NCI-H2196 (cell line): ENCODE results near the gene TEX2.
A peak's percentile ranks its signal among the peaks of the same experiment; 100 is the strongest.
"Not testable (repeated sequence)": the region's sequence is repeated elsewhere in the genome, so short reads cannot be mapped to it uniquely, and the experiment has no call there.

Experiments used
- DNase-seq: peaks from one replicate; lab custom pipeline; 2025; ENCODE audit not compliant: unreplicated experiment; lab: John Stamatoyannopoulos, UW

TEX2 gene

DNA sequence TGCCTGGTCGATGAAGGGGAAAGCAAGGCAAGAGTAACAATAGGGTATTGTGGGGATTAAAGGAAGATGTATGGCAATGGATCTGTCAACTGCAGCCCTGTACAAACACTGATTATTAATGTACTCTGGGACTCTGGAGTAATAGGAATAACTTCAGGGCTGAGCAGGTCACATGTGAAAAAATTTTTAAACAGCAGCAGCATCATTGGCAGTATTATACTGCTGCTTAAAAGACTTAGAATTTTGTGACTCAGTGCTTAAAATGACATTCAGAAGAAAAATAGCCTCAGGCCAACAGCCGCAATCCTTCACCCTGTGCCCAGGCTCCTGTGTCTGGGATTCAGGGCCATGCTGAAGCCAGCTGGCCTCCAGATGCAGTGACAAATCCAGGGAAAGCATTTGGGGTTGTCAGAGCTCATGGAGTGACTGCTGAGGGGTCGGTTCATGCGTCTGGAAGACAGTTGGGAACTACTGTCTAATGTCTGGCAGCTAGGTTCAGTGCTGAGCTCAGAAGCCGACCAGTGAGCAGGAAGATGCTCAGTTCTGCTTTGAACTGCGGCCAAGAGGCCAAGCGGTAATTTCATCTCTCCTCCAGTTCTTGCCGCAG is 22.2 kb downstream of the TEX2 start:
- DNase-seq = no peak

DNA sequence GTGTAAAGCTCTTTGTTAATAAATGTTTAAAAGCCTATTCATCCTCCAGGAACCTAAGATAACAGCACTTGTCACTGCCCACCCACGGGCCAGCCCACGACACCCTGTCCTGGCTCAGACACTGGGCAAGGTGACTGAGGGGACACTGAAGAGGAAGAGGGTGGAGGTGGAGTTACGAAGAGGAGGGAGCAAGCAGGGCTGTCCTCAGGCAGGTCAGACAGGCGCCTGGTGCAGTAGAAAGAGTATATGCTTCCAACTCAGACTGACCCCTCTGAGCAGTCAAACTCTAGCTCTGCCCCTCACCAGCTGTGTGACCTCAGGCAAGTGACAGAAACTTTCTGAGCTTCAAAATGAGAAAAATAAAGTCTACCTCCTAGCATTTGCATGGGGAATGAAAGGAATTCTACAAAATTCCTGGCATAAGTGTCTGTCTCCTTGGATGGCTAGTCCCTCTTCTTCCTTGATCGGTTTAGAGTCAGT is 22.8 kb downstream of the TEX2 start:
- no peak for DNase-seq

DNA sequence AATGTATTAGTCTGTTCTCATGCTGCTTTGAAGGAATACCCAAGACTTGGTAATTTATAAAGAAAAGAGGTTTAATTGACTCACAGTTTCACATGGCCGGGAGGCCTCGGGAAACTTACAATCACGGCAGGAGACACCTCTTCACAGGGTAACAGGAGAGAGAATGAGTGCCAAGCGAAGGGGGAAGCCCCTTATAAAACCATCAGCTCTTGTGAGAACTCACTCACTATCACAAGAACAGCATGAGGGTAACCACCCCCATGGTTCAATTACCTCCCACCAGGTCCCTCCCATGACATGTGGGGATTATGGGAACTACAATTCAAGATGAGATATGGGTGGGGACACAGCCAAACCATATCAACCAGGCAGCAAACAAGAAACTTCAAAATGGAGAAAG is 24.6 kb downstream of the TEX2 start:
- not testable (repeated sequence) for DNase-seq

DNA sequence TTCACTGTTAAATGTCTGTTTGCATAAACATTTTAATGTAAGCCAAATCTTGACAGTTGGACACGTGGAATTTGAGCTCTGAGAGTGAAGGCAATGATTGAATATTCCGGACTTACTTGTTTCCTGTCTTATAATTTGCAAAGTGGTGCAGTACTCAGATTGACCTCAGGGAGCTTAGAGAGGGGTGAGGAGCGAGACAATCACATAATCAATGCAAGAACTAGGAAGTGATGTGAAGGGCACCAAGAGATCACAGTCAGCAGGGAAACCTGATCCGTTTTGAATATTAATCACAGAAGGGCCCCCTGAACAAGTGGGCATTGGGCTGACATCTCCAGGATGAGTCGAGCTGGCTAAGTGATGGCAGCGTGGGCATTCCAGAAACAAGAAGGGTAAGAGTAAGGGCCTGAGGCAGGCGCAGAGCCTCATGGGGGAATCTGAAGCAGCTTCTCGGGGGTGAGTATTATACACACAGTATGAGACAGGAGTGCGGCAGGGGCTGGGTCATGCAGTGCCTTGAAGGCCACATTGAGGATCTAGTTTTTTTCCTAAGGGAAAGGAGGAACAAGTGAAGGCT is 26.1 kb downstream of the TEX2 start:
- DNase-seq = no peak

DNA sequence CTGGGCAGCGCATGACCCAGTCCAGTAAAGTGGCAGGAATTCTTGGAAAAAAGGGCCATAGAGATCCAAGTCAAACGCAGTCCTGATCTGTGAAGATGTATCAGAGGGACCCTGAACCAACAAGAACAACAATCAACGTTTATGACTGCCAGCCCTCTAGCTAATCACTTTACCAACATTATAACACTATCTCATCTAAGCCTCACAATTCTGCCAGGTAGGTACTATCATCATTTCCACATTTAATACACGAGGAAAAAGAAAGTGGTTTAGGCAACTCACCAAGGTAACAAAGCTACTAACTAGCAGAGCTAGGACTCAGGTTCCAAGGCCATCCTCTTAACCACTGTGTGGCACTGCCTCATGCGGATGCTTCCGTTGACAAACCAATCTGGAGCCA is 28.1 kb downstream of the TEX2 start:
- DNase-seq = no peak

DNA sequence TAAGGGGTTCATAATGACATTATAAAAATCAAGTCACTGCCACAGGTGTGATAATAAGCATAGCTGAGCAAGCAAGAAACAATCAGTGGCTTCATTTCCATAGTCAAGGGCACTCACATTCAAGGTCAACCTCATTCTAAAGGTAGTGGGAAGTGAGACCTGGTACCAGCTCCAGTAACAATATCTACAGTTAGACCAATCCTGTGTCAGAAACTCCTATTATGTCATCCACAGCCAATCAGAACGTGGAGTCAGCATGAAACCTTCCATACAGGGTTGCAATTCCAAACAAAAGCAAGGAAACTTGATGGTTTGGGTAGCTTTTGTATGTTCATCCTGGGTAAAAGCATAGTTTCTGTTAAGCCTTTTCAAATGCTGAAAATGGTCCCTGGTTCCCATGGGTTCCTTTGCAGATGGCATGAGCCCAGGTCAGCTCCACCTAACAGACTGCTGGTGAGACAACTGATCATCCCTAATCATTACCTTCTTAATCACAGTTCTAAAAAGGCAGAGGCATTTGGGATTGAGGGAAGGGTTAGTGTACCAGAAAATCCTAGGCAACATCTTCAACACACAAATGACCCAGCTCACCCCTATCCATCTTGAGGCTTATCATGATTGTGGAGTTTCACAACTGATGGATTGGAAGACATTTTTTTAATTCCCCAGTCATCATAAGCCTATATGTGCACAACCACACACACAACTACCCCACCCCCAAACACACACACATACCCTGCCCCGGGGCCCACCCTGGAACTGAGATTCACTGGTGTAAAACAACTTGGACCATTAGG is 30.4 kb downstream of the TEX2 start:
- DNase-seq = no peak

DNA sequence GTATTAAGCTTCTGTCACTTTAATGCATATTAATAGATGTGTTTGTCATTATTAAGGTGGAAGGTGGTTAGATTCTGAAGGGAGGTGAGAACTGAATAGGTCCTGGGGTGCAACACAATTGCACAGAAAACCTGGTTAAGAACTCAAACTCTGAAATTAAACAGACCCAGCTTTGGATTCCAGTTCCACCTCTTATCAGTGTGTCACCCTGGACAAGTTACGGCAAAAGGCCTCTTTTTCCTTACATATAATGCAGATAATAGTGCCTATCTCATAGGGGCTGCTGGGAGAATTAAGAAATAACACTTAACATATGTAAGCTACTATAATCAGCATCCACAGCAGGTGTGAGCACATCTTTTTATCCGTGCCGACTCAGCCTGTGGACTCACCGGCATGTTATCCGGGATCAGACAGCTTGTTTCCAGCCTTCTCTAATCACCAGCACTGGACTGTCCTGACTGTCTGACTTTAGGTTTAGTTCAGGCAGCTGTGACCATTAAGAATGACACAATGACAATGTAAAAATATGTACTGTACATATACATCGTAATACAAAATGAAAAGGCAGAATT is 31.4 kb downstream of the TEX2 start:
- no peak for DNase-seq

DNA sequence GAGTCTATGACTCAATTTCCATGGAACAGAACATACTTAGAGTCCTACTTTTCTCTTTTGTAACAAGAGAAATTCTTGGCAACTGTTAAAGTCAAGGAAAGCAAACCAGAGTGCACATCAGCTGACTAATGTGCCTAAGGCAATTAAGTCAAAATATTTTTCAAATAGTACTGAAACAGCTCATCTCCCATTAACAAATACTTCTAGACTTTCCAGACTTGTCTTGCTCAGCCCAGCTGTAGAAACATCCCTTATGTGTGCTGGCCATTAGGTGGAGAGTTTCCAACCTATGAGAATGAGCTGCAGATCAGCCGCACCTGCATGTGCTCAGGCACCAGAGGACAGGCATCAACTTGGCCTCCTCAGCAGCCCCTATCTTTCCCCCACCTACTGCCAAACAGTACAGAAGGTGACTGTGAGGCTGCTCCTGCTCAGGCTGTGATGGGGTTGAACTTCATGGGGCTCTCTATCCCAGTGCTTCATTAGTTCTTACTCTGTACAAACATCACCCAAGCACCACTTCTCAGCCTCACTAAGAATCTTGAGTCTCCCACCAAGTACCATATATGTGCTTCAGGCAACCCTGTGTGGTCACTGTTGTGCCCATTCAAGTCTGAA is 32.2 kb downstream of the TEX2 start:
- DNase-seq = peak; percentile 5

DNA sequence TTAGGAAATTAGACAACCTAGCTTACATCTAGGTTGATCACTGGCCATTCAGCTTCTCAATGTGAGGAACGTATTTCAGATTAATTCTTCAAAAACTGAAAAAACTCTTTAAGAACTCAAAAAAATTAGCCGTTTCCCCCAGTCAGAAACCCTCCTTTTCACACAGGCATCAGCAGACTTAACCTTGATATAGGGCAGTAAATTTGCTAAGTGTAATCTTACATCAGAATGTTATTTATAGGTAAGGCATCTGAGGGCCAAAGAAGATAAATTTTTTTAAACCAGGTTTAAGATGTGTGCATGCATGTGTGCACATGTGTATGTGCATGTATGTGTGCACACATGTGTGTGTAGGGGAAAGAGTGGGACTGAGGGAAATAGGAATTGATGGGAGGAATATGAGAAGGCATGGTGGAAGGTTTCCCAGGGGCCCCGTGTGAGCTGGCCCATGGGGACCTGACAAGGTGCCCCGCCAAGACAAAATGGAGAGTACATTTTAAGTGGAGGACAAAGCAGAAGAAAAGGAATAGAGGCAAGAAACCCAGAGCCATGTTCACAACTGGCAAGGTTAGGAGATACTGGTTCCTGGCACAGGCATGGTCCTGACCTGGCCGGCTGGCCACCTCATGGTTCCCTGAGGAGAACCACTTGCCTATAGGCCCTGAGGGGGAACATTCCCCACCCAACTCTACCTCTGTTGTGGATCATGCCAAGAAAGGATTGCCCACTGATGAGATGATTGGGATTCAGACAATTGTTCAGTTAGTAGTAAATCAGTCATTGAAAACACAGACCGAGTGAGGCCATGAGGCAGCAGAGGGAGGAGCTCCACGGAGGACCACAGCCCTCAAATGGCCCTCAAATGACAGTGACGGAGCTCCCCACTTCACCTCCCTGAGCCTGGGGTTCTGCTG is 33.0 kb downstream of the TEX2 start:
- no peak for DNase-seq

DNA sequence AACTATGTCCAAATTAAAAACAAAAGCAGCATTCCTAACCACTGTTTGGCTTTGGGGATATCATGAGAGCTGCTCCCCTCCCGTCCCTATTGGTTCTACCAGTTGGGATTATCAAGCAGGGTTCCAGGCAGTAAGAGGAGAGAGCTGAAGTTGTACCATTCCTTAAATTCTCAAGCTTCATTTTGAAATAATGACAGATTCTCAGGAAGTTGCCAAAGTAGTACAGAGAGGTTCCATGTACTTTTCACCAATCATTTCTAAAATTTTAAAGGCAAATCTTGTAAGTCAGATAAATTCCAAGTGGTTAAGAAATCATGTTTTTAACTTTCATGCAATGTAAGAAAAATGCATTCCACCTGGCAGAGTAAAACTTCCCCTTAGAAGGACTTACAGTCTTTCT is 36.9 kb downstream of the TEX2 start:
- DNase-seq = no peak

DNA sequence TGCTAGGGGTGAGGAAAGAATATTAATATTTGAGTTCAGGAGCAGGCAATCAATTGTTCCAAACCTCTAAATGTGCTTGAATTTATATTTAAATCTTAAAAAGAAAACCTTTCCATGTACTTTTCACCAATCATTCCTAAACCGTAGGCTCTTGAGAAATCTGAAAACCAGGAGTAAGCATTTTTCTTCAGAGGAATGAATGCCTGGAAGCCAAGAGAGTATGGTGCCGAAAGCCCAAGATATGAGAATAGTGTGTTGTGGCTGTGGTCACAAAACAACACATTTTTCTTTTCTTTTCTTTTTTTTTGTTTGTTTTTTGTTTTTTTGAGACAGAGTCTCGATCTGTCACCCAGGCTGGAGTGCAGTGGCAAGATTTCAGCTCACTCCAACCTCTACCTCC is 37.6 kb downstream of the TEX2 start:
- DNase-seq = no peak

DNA sequence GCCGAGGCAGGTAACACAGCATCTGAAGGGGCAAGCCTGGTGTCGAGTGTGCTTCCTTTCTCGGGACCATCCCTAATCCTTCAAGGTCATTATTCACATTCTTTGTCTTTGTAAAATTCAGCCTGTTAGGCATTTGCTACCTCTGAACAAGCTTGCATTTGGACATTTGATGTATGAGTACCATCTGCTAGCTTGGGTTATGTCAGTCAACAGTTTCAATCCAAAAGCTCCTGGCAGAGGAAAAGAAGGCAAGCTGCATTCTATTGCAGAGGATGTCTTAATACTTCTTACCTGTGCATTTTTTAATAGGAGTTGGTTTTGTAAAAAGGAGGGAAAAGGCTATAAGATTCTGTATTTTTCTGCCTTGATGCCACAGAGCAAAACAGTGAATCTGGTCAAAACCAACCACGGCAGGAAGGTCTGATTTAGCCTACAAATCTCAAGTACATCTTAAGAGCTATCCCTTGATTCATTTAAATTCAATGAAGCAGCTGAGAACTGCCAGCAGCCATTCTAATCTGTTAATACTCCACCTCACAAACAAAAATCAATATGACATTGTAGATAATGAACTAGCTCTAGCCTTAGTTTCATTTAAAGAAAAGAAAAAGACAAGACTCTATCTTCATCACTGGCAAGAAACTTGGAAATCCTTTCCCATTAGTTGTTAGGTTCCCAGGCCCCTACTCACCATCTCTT is 39.0 kb downstream of the TEX2 start:
- DNase-seq = no peak

DNA sequence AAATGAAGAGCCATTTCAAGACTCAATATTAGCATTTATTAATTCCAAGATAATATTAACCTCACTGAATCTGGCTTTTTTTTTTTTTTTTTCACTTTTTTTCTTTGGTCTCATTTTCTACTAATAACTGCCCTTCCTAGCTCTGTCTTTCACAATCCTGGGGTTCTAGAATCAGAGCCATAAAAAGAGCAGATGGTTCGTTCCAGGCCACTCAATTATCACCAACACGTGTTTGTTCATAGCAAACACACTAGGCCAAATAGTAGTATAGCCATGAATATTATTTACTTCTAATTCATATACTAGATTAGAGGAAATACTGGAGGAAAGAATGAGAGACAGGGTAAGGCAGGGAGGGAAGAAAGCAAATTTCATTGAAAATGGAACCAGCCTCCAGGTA is 39.8 kb downstream of the TEX2 start:
- no peak for DNase-seq

DNA sequence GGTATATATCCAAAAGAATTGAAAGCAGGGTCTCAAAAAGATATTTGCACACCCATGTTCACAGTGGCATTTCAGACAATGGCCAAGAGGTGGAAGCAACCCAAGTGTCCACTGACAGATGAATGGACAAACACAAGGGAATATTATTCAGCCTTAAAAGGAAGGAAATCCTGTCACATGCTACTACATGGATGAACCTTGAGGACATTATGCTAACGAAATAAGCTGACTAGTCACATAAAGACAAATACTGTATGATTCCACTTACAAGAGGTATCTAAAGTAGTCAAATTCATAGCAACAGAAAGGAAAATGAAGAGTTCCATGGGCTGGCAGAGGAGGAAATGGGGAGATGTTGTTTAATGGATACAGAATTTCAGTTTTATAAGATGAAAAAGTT is 41.4 kb downstream of the TEX2 start:
- no peak for DNase-seq

DNA sequence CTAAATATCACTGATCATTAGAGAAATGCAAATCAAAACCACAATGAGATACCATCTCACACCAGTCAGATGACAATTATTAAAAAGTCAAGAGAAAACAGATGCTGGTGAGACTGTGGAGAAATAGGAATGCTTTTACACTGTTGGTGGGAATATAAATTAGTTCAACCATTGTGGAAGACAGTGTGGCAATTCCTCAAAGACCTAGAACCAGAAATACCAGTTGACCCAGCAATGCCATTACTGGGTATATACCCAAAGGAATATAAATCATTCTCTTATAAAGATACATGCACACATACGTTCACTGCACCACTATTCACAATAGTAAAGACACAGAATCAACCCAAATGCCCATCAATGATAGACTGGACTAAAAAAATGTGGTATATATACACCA is 42.5 kb downstream of the TEX2 start:
- DNase-seq = not testable (repeated sequence)

DNA sequence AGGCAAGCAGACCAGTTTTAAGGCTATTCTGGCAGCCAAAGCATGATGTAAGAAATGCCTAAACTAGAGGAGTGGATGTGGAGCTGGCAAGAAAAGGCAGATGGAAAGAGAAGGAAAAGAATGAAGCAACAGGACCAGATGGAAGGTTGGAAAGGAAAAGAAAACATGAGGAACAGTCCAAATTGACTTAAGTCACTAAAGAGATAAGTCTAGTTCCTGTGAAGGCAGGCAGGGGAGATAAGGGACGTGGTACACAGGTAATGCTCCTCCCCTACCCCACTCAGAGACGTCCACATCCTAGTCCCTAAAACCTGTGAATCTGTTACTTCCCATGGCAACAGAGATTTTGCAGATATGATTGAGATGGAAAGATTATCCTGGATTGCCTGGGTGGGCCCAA is 43.5 kb downstream of the TEX2 start:
- DNase-seq = no peak

DNA sequence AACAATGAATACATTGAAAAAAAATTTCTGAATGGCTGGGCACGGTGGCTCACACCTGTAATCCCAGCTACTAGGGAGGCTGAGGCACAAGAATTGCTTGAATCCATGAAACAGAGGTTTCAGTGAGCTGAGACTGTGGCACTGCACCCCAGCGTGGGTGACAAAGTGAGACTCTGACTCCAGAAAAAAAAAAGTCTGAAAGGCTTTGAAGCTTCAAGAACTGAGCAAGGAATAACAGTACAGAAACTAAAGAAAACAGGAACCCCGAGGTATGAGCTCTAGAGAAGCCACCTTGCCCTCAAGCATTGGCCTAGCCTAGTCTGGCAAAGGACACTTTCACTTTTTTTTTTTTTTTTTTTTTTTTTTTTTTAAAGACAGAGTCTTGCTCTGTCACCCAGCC is 45.0 kb downstream of the TEX2 start:
- no peak for DNase-seq

DNA sequence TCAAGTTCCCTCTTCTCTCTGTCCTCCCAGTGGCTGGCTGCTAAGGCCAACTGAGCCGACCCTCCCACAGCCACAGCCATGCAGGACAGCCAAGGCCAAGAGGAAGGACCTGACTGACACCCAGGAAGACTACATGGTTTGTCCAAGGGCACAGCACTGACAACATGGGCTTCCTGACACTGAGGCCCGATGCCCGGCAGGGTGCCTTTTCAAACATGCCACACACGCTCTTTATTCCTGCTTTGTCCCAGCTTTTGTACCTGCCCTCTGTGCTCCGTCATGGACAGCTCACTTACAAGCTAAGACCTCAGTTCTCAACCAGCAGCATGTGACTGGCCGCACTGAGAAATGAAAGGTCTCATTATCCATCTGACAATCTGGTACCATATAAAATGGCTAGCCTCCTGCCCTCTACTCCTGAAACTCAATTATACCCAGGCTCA is 45.8 kb downstream of the TEX2 start:
- no peak for DNase-seq

DNA sequence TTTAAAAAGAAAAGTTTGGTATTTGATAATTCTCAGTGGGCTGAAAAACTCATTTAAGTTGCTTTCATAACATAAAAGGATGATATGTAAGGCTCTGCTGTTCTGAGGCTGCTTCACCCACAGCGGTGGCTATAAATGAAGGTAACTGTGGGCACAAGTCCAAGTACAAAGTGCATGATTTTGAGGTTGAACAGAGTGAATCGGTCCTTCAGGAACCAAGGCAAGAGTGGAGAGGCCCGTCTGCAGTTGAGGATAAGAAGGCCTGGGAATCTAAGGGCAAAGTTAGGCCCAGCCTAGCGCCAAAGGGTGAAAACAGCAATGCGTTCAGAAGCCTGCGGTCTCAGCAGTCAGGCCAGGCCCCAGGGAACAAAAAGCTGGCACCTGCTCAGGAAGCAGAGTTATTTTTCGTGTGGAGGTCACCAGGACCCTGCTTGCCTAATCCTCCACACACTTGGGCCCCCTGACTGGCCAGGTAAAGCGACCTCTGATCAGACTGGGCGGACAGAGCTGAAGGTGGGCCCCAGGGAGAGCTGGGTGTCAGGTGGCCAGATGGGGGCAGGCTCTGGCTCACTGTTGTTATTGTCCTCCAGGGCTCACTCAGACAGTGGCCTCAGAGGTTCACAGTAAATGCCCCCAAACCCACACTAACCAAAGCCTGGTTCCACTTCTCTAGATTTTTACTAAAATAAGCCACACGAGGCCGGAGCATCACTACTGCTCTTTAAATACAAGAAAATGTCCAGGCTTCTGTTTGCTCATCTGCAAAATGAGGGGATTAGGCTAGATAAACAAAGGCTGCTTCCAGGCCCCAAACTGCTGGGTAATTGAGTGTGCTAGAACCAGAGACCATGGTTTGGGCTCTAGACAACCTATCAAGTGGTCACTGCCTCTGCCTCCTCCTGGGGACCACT is 46.5 kb downstream of the TEX2 start:
- no peak for DNase-seq
